D721Med (cell line): ENCODE results near the gene DENND2A.
"Not testable (repeated sequence)": the region's sequence is repeated elsewhere in the genome, so short reads cannot be mapped to it uniquely, and the experiment has no call there.

Experiments used
- DNase-seq: peaks from one replicate; pipeline ENCODE4 v3.0.0; 2011; ENCODE audit warnings: low spot score; ENCODE audit not compliant: insufficient read length
- FAIRE-seq: peaks from 2 replicates; lab custom pipeline; 2011; peaks lifted over from hg19 to GRCh38; lab: Jason Lieb, UNC
- CTCF ChIP-seq: IDR thresholded peaks from 2 replicates; pipeline ENCODE4 v1.5.1; 2012; ENCODE audit warnings: mild to moderate bottlenecking, control low read depth; ENCODE audit not compliant: insufficient read depth; ENCODE audit errors: missing control alignments

The DENND2A gene

GRCh38 chr7:140645166-140645900 lies 4.7 kb upstream of the DENND2A start:
- FAIRE-seq = no peak
- DNase-seq = no peak
- TF ChIP-seq CTCF = peak; percentile 21

- DNase-seq, FAIRE-seq: not testable (repeated sequence)
Observed at GRCh38 chr7:140644761-140645160, 4.1 kb upstream of the DENND2A start.

GRCh38 chr7:140643416-140643815 lies 2.8 kb upstream of the DENND2A start:
- no peak for FAIRE-seq
- no peak for TF ChIP-seq CTCF

DNA sequence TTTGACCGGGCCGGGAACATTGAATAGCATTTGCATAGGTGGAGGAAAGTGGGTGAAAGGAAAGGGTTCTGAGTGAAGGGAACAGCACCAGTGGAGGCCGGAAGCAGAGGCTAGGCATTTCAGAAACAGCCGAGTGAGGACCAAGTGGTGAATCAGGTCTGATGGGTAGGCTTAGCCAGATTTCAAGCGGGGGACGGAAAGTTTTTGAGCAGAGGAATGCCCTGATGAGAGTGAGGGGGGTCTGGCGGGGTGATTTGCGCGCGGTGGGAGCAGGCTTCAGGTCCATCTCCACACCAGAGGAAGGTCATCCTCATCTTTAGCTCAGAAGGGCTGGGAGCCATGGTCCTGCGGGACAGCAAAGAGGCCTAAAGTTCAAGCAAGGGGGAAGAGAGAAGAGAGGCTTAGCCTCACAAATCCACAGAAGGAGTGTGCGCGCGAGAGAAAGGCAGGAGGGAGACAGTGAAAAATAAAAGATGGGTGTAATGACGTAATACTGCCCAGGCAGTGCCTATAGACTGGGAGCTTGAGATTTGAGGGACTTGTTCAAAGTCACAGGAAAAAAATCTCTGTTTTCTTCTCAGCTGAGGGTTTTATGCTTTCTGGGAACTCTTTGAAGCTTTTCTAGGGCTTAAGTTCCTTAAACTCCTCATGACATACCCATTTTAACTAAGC lies 1.0 kb upstream of the DENND2A start:
- DNase-seq (no peak), FAIRE-seq (no peak)
- TF ChIP-seq CTCF = no peak

More at GRCh38 chr7:140643416-140643815, 2.8 kb upstream of the DENND2A start:
- DNase-seq = no peak

DNA sequence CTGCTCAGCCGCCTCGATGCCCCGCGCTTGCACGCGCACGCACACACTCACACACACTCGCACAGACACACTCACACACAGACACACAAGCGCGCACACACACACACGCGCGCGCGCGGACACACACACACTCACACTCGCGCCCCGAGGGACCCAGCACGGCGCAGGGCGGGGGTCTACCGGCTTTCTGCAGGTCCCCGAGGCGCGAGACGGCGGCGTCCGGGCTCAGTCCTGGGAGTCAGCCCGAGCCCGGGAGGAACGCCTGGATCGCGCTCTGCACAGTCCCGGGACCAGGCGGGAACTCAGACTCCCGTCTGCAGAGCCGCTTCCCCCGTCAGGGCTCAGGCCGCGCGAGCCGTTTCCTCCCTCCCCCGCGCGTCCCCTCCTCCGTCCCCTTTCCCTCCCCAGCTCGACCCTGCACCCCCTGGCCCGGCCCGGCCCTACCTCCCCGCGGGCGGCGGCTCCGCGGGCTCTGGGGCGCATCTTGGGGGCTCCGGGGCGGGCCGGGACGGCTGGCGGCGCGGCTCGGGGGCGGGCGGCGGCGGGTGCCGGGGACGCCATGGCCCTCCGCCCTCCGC lies 464 bp downstream of the DENND2A start:
- no peak for FAIRE-seq
- TF ChIP-seq CTCF = no peak
- no peak for DNase-seq

GRCh38 chr7:140639366-140640053 lies 1.1 kb downstream of the DENND2A start:
- no peak for DNase-seq
- TF ChIP-seq CTCF = no peak
- no peak for FAIRE-seq

DNA sequence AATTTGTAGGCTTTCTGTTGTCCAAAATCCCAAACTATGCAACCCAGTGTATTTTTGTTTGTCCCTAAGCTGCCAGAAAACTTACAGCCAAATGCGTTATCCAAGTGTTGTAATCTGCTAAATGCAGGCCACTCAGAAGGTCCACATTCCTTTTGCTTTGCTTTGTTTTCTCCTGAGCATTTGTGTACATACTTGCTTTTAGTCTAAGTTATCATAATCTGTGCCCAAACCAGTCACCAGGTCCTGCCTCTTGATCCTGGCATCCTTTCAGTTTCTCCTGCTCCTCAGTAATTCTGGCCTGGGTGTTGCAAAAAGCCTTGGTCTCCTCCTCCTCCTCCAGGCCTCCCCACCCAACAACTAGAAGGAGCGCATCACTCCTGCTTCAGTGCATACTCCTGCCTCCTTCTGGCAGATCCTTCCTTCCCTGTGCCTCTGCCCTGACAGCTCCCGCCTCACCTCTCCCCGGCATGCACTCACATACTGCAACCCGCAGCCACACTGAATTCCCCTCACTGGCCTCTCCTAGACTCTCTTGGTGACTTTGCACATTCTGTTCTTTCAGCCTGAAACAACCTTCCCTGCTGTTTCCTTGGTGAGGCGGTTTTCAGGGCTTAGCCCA lies 2.3 kb downstream of the DENND2A start:
- no peak for TF ChIP-seq CTCF
- no peak for FAIRE-seq
- no peak for DNase-seq
